ENCODE results near the gene GINS2. TPM values are rescaled to one million over a fixed set of nuclear protein-coding genes. Genes with fewer than 3 reads are reported as not detected.

Gene GINS2
- total RNA-seq, 3 donors from 2014 or later, result 60.6 to 65.8 (median 62.7) TPM

DNA sequence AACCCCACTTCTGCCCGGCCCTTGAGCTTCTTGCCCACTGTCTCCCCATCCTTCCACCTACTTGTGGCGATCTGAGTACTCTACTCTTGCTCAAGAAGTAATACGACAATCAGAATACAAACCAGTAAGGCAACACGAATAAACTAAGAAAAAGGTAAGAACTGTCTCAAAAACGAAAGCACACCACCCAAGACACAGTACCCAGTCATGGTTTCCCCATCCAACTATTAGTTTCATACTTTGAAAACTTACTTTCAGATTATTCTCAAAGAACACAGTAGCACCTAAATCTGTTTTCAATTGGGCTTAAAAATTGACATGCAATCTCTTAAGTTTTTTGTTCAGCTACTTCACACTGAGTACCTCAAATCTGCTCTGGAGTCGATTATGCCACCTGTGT lies 13.9 kb downstream of the GINS2 start:
- Mint-ChIP-seq H3K4me3 (no peak overlapping the region), H3K36me3 (ENCODE audit: insufficient read depth) (peaks cover 29% of the 10 kb centered on the region), H3K9me3 (no peaks in the 10 kb centered on the region), H3K4me1 (ENCODE audit: low read depth) (peaks cover 2% of the 10 kb centered on the region), H3K27me3 (ENCODE audit: low read depth) (no peaks in the 10 kb centered on the region)
- ATAC-seq (no peak), DNase-seq (no peak)

DNA sequence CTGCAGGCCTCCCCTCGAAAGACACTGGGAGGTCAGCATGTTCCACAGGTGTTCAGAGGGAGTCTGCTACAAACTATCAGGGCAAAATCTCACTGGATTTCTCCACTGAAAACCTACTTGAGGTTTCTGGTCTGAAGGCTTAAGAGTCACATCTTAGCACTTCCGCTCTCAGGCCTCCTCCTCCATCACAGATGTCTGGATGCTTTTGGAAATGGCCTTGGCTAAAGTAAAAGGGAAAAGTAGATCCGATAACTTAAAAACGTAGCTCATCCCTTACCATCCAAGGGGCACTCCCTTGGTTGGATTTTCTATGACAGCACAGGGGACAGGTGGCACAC lies 14.4 kb downstream of the GINS2 start:
- Mint-ChIP-seq H3K9me3 (no peaks in the 10 kb centered on the region), H3K4me1 (ENCODE audit: low read depth) (peaks cover 2% of the 10 kb centered on the region), H3K27me3 (ENCODE audit: low read depth) (no peaks in the 10 kb centered on the region), H3K36me3 (ENCODE audit: insufficient read depth) (peaks cover 34% of the 10 kb centered on the region), H3K4me3 (no peak overlapping the region)
- DNase-seq, result no peak
- no peak for ATAC-seq

- Mint-ChIP-seq H3K36me3 (ENCODE audit: insufficient read depth) (peaks cover 35% of the 10 kb centered on the region), H3K4me1 (ENCODE audit: low read depth) (peaks cover 2% of the 10 kb centered on the region), H3K9me3 (no peaks in the 10 kb centered on the region), H3K27me3 (ENCODE audit: low read depth) (no peaks in the 10 kb centered on the region), H3K4me3 (no peak overlapping the region)
- DNase-seq, result no peak
- no peak for ATAC-seq
Observed at GRCh38 chr16:85673529-85674417, 15.0 kb downstream of the GINS2 start.

- Mint-ChIP-seq H3K27me3 (ENCODE audit: low read depth) (no peaks in the 10 kb centered on the region), H3K9me3 (no peaks in the 10 kb centered on the region), H3K36me3 (ENCODE audit: insufficient read depth) (peaks cover 48% of the 10 kb centered on the region), H3K4me3 (no peak overlapping the region), H3K4me1 (ENCODE audit: low read depth) (peaks cover 2% of the 10 kb centered on the region)
- no peak for DNase-seq
- no peak for ATAC-seq
Observed at GRCh38 chr16:85670840-85671239, 17.9 kb downstream of the GINS2 start.

GRCh38 chr16:85668676-85669424 lies 19.9 kb downstream of the GINS2 start:
- H3K27me3 Mint-ChIP-seq (ENCODE audit: low read depth), result no peaks in the 10 kb centered on the region
- ATAC-seq (peak in 1 of 2 donors; percentile 20), DNase-seq (no peak)
- no peaks in the 10 kb centered on the region for H3K9me3 Mint-ChIP-seq
- H3K4me1 Mint-ChIP-seq (ENCODE audit: low read depth), result no peaks in the 10 kb centered on the region
- peaks cover 44% of the 10 kb centered on the region for H3K36me3 Mint-ChIP-seq (ENCODE audit: insufficient read depth)
- H3K4me3 Mint-ChIP-seq, result no peak overlapping the region

- no peaks in the 10 kb centered on the region for H3K27me3 Mint-ChIP-seq (ENCODE audit: low read depth)
- no peak overlapping the region for H3K4me3 Mint-ChIP-seq
- no peak for DNase-seq
- peak in 1 of 2 donors; percentile 18 for ATAC-seq
- no peaks in the 10 kb centered on the region for H3K4me1 Mint-ChIP-seq (ENCODE audit: low read depth)
- H3K9me3 Mint-ChIP-seq, result no peaks in the 10 kb centered on the region
- H3K36me3 Mint-ChIP-seq (ENCODE audit: insufficient read depth), result peaks cover 45% of the 10 kb centered on the region
Observed at GRCh38 chr16:85667841-85668413, 20.8 kb downstream of the GINS2 start.

DNA sequence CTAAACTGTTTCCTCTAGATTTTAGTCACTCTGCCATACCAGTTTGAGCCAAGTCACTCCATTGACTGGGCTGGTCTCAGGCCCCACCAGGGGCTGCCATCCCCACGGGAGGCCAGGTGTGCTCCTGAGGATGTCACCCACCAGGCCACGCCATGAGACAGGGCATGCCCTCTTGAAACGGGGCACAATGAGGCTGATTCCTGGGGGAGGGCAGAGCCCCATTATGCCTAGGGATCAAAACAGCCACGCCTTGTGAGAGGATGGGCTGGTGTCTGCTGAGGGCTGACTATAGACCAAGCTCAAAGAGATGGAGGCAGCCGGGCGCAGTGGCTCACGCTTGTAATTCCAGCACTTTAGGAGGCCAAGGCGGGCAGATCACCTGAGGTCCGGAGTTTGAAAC lies 21.5 kb downstream of the GINS2 start:
- Mint-ChIP-seq H3K27me3 (ENCODE audit: low read depth) (no peaks in the 10 kb centered on the region), H3K36me3 (ENCODE audit: insufficient read depth) (peaks cover 43% of the 10 kb centered on the region), H3K4me3 (no peak overlapping the region), H3K4me1 (ENCODE audit: low read depth) (no peaks in the 10 kb centered on the region), H3K9me3 (no peaks in the 10 kb centered on the region)
- ATAC-seq (no peak), DNase-seq (no peak)

- no peak for ATAC-seq
- H3K4me3 Mint-ChIP-seq, result no peak overlapping the region
- H3K36me3 Mint-ChIP-seq (ENCODE audit: insufficient read depth), result peaks cover 39% of the 10 kb centered on the region
- H3K9me3 Mint-ChIP-seq, result no peaks in the 10 kb centered on the region
- DNase-seq, result no peak
- H3K27me3 Mint-ChIP-seq (ENCODE audit: low read depth), result no peaks in the 10 kb centered on the region
- H3K4me1 Mint-ChIP-seq (ENCODE audit: low read depth), result no peaks in the 10 kb centered on the region
Observed at GRCh38 chr16:85665929-85666328, 22.8 kb downstream of the GINS2 start.

- peaks cover 35% of the 10 kb centered on the region for H3K36me3 Mint-ChIP-seq (ENCODE audit: insufficient read depth)
- H3K4me1 Mint-ChIP-seq (ENCODE audit: low read depth), result no peaks in the 10 kb centered on the region
- H3K4me3 Mint-ChIP-seq, result no peak overlapping the region
- DNase-seq (no peak), ATAC-seq (no peak)
- no peaks in the 10 kb centered on the region for H3K9me3 Mint-ChIP-seq
- no peaks in the 10 kb centered on the region for H3K27me3 Mint-ChIP-seq (ENCODE audit: low read depth)
Observed at GRCh38 chr16:85665373-85665740, 23.4 kb downstream of the GINS2 start.

DNA sequence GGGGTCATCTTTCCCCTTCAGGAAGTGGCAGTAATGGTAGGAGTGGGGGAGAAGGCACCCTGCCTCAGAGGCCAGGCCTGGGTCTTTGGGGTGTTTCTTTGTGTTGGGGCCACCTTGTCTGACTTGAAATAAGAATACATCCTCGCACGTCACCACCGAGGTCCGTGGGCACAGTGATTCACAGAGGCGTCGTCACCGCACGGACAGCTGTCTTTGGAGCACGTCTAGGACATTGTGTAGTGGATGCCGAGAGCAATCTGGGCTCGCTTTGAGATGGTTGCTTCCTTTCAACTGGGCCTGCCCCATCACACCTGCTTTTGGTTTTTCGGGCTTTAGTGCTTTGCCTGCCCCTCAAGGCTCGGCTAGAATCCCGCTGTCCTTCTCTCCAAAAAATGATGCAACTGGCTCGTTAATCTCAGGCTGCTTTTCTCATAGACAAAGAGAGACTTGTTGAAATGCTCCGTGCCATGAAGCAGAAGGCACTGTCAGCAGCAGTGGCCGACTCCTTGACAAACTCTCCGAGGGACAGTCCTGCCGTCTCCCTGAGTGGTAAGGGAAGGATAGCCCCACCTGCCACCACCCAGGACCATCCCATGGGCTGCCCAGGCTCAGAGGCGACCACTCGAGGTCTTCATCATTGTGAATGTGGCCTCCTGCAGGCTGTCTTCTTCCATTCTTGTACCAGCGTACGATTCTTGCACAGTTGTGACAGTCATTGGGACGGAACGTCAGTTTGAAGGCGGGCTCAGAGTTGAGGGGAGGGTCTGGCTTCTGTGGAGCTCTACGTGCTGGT lies 24.0 kb downstream of the GINS2 start:
- no peaks in the 10 kb centered on the region for H3K27me3 Mint-ChIP-seq (ENCODE audit: low read depth)
- no peak overlapping the region for H3K4me3 Mint-ChIP-seq
- DNase-seq (no peak), ATAC-seq (no peak)
- peaks cover 31% of the 10 kb centered on the region for H3K36me3 Mint-ChIP-seq (ENCODE audit: insufficient read depth)
- H3K9me3 Mint-ChIP-seq, result no peaks in the 10 kb centered on the region
- no peaks in the 10 kb centered on the region for H3K4me1 Mint-ChIP-seq (ENCODE audit: low read depth)

- Mint-ChIP-seq H3K36me3 (ENCODE audit: insufficient read depth) (peaks cover 28% of the 10 kb centered on the region), H3K27me3 (ENCODE audit: low read depth) (no peaks in the 10 kb centered on the region), H3K4me1 (ENCODE audit: low read depth) (no peaks in the 10 kb centered on the region), H3K4me3 (no peak overlapping the region), H3K9me3 (no peaks in the 10 kb centered on the region)
- ATAC-seq (no peak), DNase-seq (no peak)
Observed at GRCh38 chr16:85663891-85664321, 24.8 kb downstream of the GINS2 start.

DNA sequence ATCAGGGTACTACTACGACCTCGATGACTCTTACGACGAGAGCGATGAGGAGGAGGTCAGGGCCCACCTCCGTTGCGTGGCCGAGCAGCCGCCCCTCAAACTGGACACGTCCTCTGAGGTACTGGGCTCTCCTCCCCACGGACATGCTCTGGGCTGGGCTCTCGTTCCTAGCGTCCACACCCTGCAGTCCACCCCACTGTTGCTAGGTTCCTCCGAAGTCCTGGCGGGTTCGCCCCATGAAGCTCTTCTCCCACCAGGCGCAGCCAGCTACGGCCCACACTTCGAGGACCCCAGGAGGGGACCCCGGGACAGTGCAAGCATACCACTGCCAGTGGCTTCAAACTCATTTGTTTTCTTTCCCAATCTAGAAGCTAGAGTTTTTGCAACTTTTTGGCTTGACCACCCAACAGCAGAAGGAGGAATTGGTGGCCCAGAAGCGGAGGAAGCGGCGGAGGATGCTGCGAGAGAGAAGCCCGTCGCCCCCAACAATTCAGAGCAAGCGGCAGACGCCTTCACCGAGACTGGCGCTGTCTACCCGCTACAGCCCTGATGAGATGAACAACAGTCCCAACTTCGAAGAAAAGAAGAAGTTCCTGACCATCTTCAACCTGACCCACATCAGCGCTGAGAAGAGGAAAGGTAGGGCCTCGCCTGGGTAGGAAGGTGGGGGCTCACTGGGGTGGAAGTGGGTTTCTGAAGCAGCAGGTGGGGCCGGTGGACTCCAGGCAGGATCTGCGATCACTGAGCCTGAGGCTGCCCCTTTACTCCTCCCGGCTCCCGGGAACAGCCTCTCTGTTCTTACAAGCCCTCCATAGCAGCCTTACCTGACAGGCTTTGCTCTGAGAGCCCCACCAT lies 25.6 kb downstream of the GINS2 start:
- H3K36me3 Mint-ChIP-seq (ENCODE audit: insufficient read depth), result peaks cover 31% of the 10 kb centered on the region
- ATAC-seq (no peak), DNase-seq (no peak)
- H3K27me3 Mint-ChIP-seq (ENCODE audit: low read depth), result no peaks in the 10 kb centered on the region
- H3K9me3 Mint-ChIP-seq, result no peaks in the 10 kb centered on the region
- no peak overlapping the region for H3K4me3 Mint-ChIP-seq
- H3K4me1 Mint-ChIP-seq (ENCODE audit: low read depth), result no peaks in the 10 kb centered on the region

- Mint-ChIP-seq H3K4me1 (ENCODE audit: low read depth) (no peaks in the 10 kb centered on the region), H3K9me3 (no peaks in the 10 kb centered on the region), H3K4me3 (no peak overlapping the region), H3K36me3 (ENCODE audit: insufficient read depth) (peaks cover 28% of the 10 kb centered on the region), H3K27me3 (ENCODE audit: low read depth) (no peaks in the 10 kb centered on the region)
- ATAC-seq (no peak), DNase-seq (no peak)
Observed at GRCh38 chr16:85662482-85662812, 26.3 kb downstream of the GINS2 start.

Measured in activated T-cell treated with anti-CD3 and anti-CD28 coated beads, Interleukin-2, amount 50 U/mL, for 4 hours (primary cell).